HEK293 (cell line): Measurements from ENCODE around the gene ARHGAP21.

Experiments used
- CTCF ChIA-PET: fragments of 350-600 bp; formaldehyde crosslinking; extraction: SDS; loops from one replicate; lab custom pipeline; 2021; ENCODE audit warnings: antibody characterized with exemption; lab: Yijun Ruan, JAX
- POLR2A ChIA-PET: fragments of 300-600 bp; formaldehyde crosslinking; extraction: SDS; loops from one replicate; lab custom pipeline; 2020; ENCODE audit warnings: antibody characterized with exemption, inconsistent platforms; lab: Yijun Ruan, JAX
- H3K27ac ChIP-seq: fragments of 200-500 bp; sonication (Bioruptor generic); 2 replicates; pipeline ENCODE4 v1.5.1; 2014; ENCODE audit warnings: low read depth, low read length, control low read depth, inconsistent platforms; ENCODE audit errors: extremely low read depth
- H3K36me3 ChIP-seq, 2 experiments: fragments of 200-500 bp in 1 of 2; sonication (Bioruptor generic) in 1 of 2; 1 replicate in 1 of 2; 2 replicates in 1 of 2; pipeline ENCODE4 v1.5.1; 2014 to 2017; ENCODE audit warnings: inconsistent platforms in 2 of 2, low read length in 2 of 2; ENCODE audit not compliant: control insufficient read depth in 2 of 2, insufficient read depth in 1 of 2
- H3K4me1 ChIP-seq: fragments of 200-500 bp; sonication (Bioruptor generic); 2 replicates; pipeline ENCODE4 v1.5.1; 2014; ENCODE audit warnings: mild to moderate bottlenecking, low read length, inconsistent platforms; ENCODE audit not compliant: control insufficient read depth, insufficient read depth
- H3K4me3 ChIP-seq: 2 replicates; pipeline ENCODE4 v1.5.1; 2011; ENCODE audit warnings: low read depth, mild to moderate bottlenecking, control low read depth, low read length, moderate library complexity
- H3K9me3 ChIP-seq: fragments of 200-500 bp; sonication (Bioruptor generic); 2 replicates; pipeline ENCODE4 v1.5.1; 2014; ENCODE audit warnings: low read depth, low read length, inconsistent platforms; ENCODE audit not compliant: control insufficient read depth, insufficient read depth
- BCL11A ChIP-seq: fragments of 450-650 bp; formaldehyde crosslinking; IDR thresholded peaks from 2 replicates; pipeline ENCODE4 v1.5.1; 2016; ENCODE audit warnings: low read depth, missing biosample characterization, missing genetic modification characterization
- KLF1 ChIP-seq: fragments of 450-650 bp; formaldehyde crosslinking; IDR thresholded peaks from 2 replicates; pipeline ENCODE4 v1.5.1; 2016; ENCODE audit warnings: missing biosample characterization, missing genetic modification characterization
- KLF10 ChIP-seq: fragments of 450-650 bp; IDR thresholded peaks from 2 replicates; pipeline ENCODE4 v1.5.1; 2018; ENCODE audit warnings: missing biosample characterization, mild to moderate bottlenecking, missing genetic modification characterization
- KLF9 ChIP-seq: fragments of 450-650 bp; formaldehyde crosslinking; IDR thresholded peaks from 2 replicates; pipeline ENCODE4 v1.5.1; 2016; ENCODE audit warnings: missing biosample characterization, missing genetic modification characterization, low read depth
- PRDM1 ChIP-seq: fragments of 450-650 bp; formaldehyde crosslinking; IDR thresholded peaks from 2 replicates; pipeline ENCODE4; 2016; ENCODE audit warnings: missing biosample characterization, missing genetic modification characterization
- SCRT1 ChIP-seq: fragments of 450-650 bp; formaldehyde crosslinking; IDR thresholded peaks from 2 replicates; pipeline ENCODE4 v1.5.1; 2016; ENCODE audit warnings: missing biosample characterization, missing genetic modification characterization, borderline replicate concordance
- SETDB1 ChIP-seq: IDR thresholded peaks from one replicate; pipeline ENCODE4 v1.6.1; 2017; ENCODE audit warnings: mild to moderate bottlenecking, low read length, moderate library complexity, mixed read lengths; ENCODE audit not compliant: insufficient read length
- WT1 ChIP-seq: fragments of 450-650 bp; formaldehyde crosslinking; IDR thresholded peaks from 2 replicates; pipeline ENCODE4 v1.5.1; 2016; ENCODE audit warnings: missing biosample characterization, missing genetic modification characterization
- ZBTB20 ChIP-seq: fragments of 450-650 bp; formaldehyde crosslinking; IDR thresholded peaks from 2 replicates; pipeline ENCODE4 v1.5.1; 2016; ENCODE audit warnings: missing biosample characterization, missing genetic modification characterization
- ZBTB49 ChIP-seq: fragments of 450-650 bp; formaldehyde crosslinking; IDR thresholded peaks from 2 replicates; pipeline ENCODE4 v1.5.1; 2016; ENCODE audit warnings: missing biosample characterization, missing genetic modification characterization, low read depth
- ZFHX2 ChIP-seq: fragments of 450-650 bp; formaldehyde crosslinking; conservative IDR thresholded peaks from 2 replicates; pipeline ENCODE4 v1.5.1; 2016; ENCODE audit warnings: missing biosample characterization, missing genetic modification characterization
- ZNF175 ChIP-seq: fragments of 450-650 bp; formaldehyde crosslinking; IDR thresholded peaks from 2 replicates; pipeline ENCODE4 v1.5.1; 2016; ENCODE audit warnings: missing biosample characterization, missing genetic modification characterization
- ZNF266 ChIP-seq: fragments of 450-650 bp; formaldehyde crosslinking; IDR thresholded peaks from 2 replicates; pipeline ENCODE4 v1.5.1; 2016; ENCODE audit warnings: missing biosample characterization, missing genetic modification characterization, low read depth
- ZNF391 ChIP-seq: fragments of 450-650 bp; formaldehyde crosslinking; IDR thresholded peaks from 2 replicates; pipeline ENCODE4 v1.5.1; 2016; ENCODE audit warnings: low read depth, missing biosample characterization, missing genetic modification characterization, borderline replicate concordance
- ZNF473 ChIP-seq: fragments of 450-650 bp; formaldehyde crosslinking; IDR thresholded peaks from 2 replicates; pipeline ENCODE4 v1.5.1; 2017; ENCODE audit warnings: missing biosample characterization, missing genetic modification characterization
- ZNF501 ChIP-seq: fragments of 450-650 bp; formaldehyde crosslinking; IDR thresholded peaks from 2 replicates; pipeline ENCODE4 v1.5.1; 2016; ENCODE audit warnings: missing biosample characterization, missing genetic modification characterization
- ZNF513 ChIP-seq: fragments of 450-650 bp; IDR thresholded peaks from 2 replicates; pipeline ENCODE4 v1.5.1; 2018; ENCODE audit warnings: missing biosample characterization, missing genetic modification characterization
- ZNF558 ChIP-seq: fragments of 450-650 bp; formaldehyde crosslinking; IDR thresholded peaks from 2 replicates; pipeline ENCODE4 v1.5.1; 2016; ENCODE audit warnings: missing biosample characterization, missing genetic modification characterization
- ZNF629 ChIP-seq: fragments of 450-650 bp; formaldehyde crosslinking; IDR thresholded peaks from 2 replicates; pipeline ENCODE4 v1.5.1; 2017; ENCODE audit warnings: missing biosample characterization, missing genetic modification characterization
- ZNF639 ChIP-seq: fragments of 450-650 bp; formaldehyde crosslinking; IDR thresholded peaks from 2 replicates; pipeline ENCODE4 v1.5.1; 2016; ENCODE audit warnings: missing biosample characterization, missing genetic modification characterization
- ZNF645 ChIP-seq: fragments of 450-650 bp; formaldehyde crosslinking; IDR thresholded peaks from 2 replicates; pipeline ENCODE4; 2016; ENCODE audit warnings: missing biosample characterization, missing genetic modification characterization
- ZNF660 ChIP-seq: fragments of 450-650 bp; IDR thresholded peaks from 2 replicates; pipeline ENCODE4 v1.5.1; 2018; ENCODE audit warnings: missing biosample characterization, mild to moderate bottlenecking, missing genetic modification characterization
- ZNF670 ChIP-seq: fragments of 450-650 bp; formaldehyde crosslinking; IDR thresholded peaks from 2 replicates; pipeline ENCODE4 v1.5.1; 2016; ENCODE audit warnings: missing biosample characterization, missing genetic modification characterization, low read depth
- ZNF704 ChIP-seq: fragments of 450-650 bp; formaldehyde crosslinking; IDR thresholded peaks from 2 replicates; pipeline ENCODE4 v1.5.1; 2016; ENCODE audit warnings: missing biosample characterization, missing genetic modification characterization
- ZNF777 ChIP-seq: fragments of 450-650 bp; formaldehyde crosslinking; IDR thresholded peaks from 2 replicates; pipeline ENCODE4 v1.5.1; 2017; ENCODE audit warnings: missing biosample characterization, missing genetic modification characterization, borderline replicate concordance
- ZNF792 ChIP-seq: fragments of 450-650 bp; formaldehyde crosslinking; IDR thresholded peaks from 2 replicates; pipeline ENCODE4 v1.5.1; 2016; ENCODE audit warnings: missing biosample characterization, missing genetic modification characterization
- ZSCAN5A ChIP-seq: fragments of 450-650 bp; formaldehyde crosslinking; IDR thresholded peaks from 2 replicates; pipeline ENCODE4 v1.5.1; 2016; ENCODE audit warnings: missing biosample characterization, missing genetic modification characterization

The ARHGAP21 gene

GRCh38 chr10:24651923-24652322, 71.8 kb downstream of the ARHGAP21 start:
- Histone ChIP-seq H3K4me3 (no peak overlapping the region), H3K4me1 (no peaks in the 10 kb centered on the region), H3K27ac (no peak overlapping the region), H3K9me3 (no peaks in the 10 kb centered on the region), H3K36me3 (no peaks in the 10 kb centered on the region)
- POLR2A ChIA-PET = no interaction called here
- TF ChIP-seq ZNF266 (tag by site-specific recombination) (no peak), ZNF670 (no peak), ZNF175 (tag by site-specific recombination) (no peak), ZSCAN5A (tag by site-specific recombination) (no peak), ZNF558 (tag by site-specific recombination) (no peak), ZNF639 (tag by site-specific recombination) (no peak), WT1 (tag by site-specific recombination) (no peak), ZBTB20 (tag by site-specific recombination) (no peak), ZNF645 (tag by site-specific recombination) (no peak), PRDM1 (tag by site-specific recombination) (no peak), KLF1 (tag by site-specific recombination) (no peak), ZNF501 (no peak), ZNF660 (no peak), ZNF473 (no peak), SCRT1 (tag by site-specific recombination) (no peak), ZNF391 (tag by site-specific recombination) (no peak)
- CTCF ChIA-PET = no interaction called here

- Histone ChIP-seq H3K4me1 (no peaks in the 10 kb centered on the region), H3K9me3 (no peaks in the 10 kb centered on the region), H3K27ac (no peak overlapping the region), H3K36me3 (no peaks in the 10 kb centered on the region), H3K4me3 (no peak overlapping the region)
- POLR2A ChIA-PET = no interaction called here
- CTCF ChIA-PET = no interaction called here
- TF ChIP-seq ZFHX2 (no peak), ZNF513 (tag by site-specific recombination) (no peak), ZNF704 (tag by site-specific recombination) (no peak), ZNF792 (tag by site-specific recombination) (no peak), BCL11A (tag by site-specific recombination) (no peak), ZBTB49 (tag by site-specific recombination) (no peak), KLF10 (tag by site-specific recombination) (no peak), ZNF629 (no peak), SETDB1 (no peak), KLF9 (no peak), ZNF777 (tag by site-specific recombination) (no peak), ZNF660 (no peak)
Measured at GRCh38 chr10:24650669-24651391, 72.9 kb downstream of the ARHGAP21 start.
